Upper lobe of right lung (tissue), 1 donor: Measurements from ENCODE around the gene RLF. TPM values are rescaled to one million over a fixed set of nuclear protein-coding genes. Genes with fewer than 3 reads are reported as not detected.
A peak's percentile ranks its signal among the peaks of the same experiment; 100 is the strongest.
"Not testable (repeated sequence)": the region's sequence is repeated elsewhere in the genome, so short reads cannot be mapped to it uniquely, and the experiment has no call there.

Source experiments
- ATAC-seq: fragments of 200-7000 bp; cut with Tn5 transposase; one replicate; pipeline ENCODE4 v1.9.1; 2020; ENCODE audit warnings: mild to moderate bottlenecking, moderate library complexity
- DNase-seq: peaks from one replicate; pipeline ENCODE4 v3.0.0-alpha.2; 2020
- H3K27ac ChIP-seq: fragments of 200-600 bp; one replicate; pipeline ENCODE4 v1.8.0; 2022
- H3K27me3 ChIP-seq: fragments of 200-600 bp; one replicate; pipeline ENCODE4 v1.8.0; 2022; ENCODE audit warnings: mild to moderate bottlenecking
- H3K36me3 ChIP-seq: fragments of 200-600 bp; one replicate; pipeline ENCODE4 v1.8.0; 2022
- H3K4me1 ChIP-seq: fragments of 200-600 bp; one replicate; pipeline ENCODE4 v1.8.0; 2022
- H3K4me3 ChIP-seq: fragments of 200-600 bp; one replicate; pipeline ENCODE4 v1.8.0; 2022; ENCODE audit warnings: mild to moderate bottlenecking
- H3K9me3 ChIP-seq: fragments of 200-600 bp; one replicate; pipeline ENCODE4 v1.8.0; 2022
- intact Hi-C: fragments of 100-400 bp; cut with DNase I; formaldehyde crosslinking; loops from one replicate; pipeline ENCODE4 v1.11.0; 2022
- total RNA-seq: library from RNA; stranded (reverse); fragmentation: NEBNext Ultra II Directional; extraction: Animal tissue kit (Norgen Biotek cat#: 25700); gene quantifications from one replicate; pipeline ENCODE4 v1.2.1, GENCODE V29; 2021
- TF ChIP-seq, protein P1 (sequence below): fragments of 200-600 bp; IDR thresholded peaks from one replicate; pipeline ENCODE4 v1.8.0; 2022; ENCODE audit warnings: antibody characterized with exemption
- donor health status: DM: no; HTN: yes; CAD: no; lungs with severe emphysema.

The RLF gene
- total RNA-seq, 1 donor from 2014 or later: 13.4 TPM

DNA sequence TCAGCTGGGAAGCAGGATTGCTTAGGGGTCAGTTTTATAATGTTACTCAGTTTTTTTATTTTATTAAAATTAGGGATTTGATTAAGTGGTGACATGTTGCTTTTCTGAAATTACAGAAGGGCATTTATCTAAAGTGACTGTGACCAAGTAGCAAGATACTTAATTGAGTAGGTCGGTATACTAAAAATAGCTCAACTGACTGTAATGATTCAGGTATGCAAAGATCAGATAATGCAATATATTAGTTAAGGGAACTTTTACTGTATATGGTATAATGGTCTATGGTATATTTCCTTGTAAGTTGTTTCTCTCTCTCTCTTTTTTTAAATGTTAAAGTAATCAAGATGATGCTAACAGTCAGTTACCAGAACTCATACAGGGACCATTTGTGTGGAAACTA is 26.2 kb downstream of the RLF start:
- H3K36me3 ChIP-seq: peaks cover 31% of the 10 kb centered on the region
- no peak overlapping the region for H3K4me3 ChIP-seq
- H3K27me3 ChIP-seq: no peaks in the 10 kb centered on the region
- DNase-seq: no peak
- peaks cover 13% of the 10 kb centered on the region for H3K4me1 ChIP-seq
- no peak for ATAC-seq
- TF ChIP-seq, protein P1, sequence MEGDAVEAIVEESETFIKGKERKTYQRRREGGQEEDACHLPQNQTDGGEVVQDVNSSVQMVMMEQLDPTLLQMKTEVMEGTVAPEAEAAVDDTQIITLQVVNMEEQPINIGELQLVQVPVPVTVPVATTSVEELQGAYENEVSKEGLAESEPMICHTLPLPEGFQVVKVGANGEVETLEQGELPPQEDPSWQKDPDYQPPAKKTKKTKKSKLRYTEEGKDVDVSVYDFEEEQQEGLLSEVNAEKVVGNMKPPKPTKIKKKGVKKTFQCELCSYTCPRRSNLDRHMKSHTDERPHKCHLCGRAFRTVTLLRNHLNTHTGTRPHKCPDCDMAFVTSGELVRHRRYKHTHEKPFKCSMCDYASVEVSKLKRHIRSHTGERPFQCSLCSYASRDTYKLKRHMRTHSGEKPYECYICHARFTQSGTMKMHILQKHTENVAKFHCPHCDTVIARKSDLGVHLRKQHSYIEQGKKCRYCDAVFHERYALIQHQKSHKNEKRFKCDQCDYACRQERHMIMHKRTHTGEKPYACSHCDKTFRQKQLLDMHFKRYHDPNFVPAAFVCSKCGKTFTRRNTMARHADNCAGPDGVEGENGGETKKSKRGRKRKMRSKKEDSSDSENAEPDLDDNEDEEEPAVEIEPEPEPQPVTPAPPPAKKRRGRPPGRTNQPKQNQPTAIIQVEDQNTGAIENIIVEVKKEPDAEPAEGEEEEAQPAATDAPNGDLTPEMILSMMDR: no peak
- intact Hi-C loops: no loop called here
- no peaks in the 10 kb centered on the region for H3K9me3 ChIP-seq
- H3K27ac ChIP-seq: no peak overlapping the region

DNA sequence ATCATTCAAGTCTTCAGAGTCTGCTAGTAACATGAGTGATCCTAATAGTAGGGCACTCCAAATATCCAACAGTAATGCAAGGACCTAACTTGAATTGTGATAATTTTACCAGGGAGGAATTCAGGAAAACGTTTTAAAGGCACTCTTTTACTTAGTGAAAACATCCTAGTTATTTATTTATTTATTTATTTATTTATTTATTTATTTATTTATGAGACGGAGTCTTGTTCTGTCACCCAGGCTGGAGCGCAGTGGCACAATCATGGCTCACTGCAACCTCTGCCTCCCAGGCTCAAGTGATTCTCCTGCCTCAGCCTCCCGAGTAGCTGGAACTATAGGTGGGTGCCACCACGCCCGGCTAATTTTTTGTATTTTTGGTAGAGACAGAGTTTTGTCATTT is 33.5 kb downstream of the RLF start:
- DNase-seq, ATAC-seq, H3K9me3 ChIP-seq, H3K4me3 ChIP-seq, H3K27ac ChIP-seq, H3K27me3 ChIP-seq, intact Hi-C loops, H3K4me1 ChIP-seq: not testable (repeated sequence)
- peaks cover 67% of the 10 kb centered on the region for H3K36me3 ChIP-seq

DNA sequence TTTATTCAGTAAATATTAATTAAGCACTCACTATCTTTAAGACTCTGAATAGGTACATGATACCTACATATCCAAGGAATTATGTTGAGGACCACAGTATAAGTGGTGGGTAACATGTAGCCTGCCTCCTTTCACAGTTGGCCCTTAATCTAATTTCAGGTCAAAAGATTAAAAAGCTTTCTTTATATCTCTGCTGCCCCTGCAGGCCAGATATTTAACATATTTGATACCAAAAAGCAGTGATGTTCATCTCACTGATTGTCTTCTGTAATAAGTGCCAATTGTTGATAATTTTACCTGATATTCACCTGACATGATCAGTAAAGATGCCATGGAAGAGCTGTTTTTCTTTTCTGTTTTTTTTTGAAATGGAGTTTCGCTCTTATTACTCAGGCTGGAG is 36.5 kb downstream of the RLF start:
- no peak for DNase-seq
- intact Hi-C loops: no loop called here
- H3K9me3 ChIP-seq: no peaks in the 10 kb centered on the region
- TF ChIP-seq, protein P1: peak; percentile 10
- H3K27ac ChIP-seq: no peak overlapping the region
- H3K36me3 ChIP-seq: peaks cover 45% of the 10 kb centered on the region
- ATAC-seq: no peak
- H3K4me3 ChIP-seq: no peak overlapping the region
- H3K4me1 ChIP-seq: no peaks in the 10 kb centered on the region
- no peaks in the 10 kb centered on the region for H3K27me3 ChIP-seq

DNA sequence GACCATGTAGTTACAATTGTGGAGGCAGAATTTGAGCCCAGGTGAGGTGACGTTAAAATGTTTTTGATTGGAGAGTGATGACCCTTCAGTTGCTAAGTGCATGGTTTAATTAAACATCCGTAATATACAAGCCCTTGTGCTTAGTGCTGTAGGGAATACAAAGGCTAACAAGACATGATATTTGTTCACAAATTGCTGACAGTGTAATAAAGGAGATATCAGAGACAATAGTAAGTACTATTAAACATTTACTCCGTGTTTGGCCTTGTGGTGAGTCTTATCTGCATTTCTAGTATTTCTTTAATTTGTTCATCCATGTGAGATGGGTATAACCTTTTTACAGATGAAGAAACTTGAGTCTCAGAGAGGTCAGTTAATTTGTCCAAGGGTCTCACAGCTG is 37.9 kb downstream of the RLF start:
- no peak overlapping the region for H3K27ac ChIP-seq
- peaks cover 51% of the 10 kb centered on the region for H3K36me3 ChIP-seq
- H3K9me3 ChIP-seq: no peaks in the 10 kb centered on the region
- no peaks in the 10 kb centered on the region for H3K4me1 ChIP-seq
- H3K27me3 ChIP-seq: no peaks in the 10 kb centered on the region
- TF ChIP-seq, protein P1: no peak
- no peak for ATAC-seq
- intact Hi-C loops: no loop called here
- H3K4me3 ChIP-seq: no peak overlapping the region
- DNase-seq: no peak

DNA sequence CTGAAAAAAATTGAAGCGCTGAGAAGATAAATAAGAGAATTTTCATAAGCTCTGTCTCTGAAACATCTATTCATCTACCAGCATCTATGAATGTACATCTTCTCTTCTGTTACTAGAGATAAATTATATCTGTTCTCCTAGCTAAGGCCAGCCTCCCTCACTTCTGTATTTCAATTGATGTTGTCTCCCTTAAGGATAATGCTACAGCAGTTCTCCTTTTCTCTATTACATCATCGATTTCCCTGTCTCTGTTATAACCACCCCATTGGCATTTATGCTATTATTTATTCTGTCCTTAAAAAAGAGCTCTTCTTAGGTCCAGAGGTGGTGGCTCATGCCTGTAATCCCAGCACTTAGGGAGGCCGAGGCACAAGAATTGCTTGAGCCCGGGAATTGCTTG is 43.7 kb downstream of the RLF start:
- Histone ChIP-seq H3K4me3 (no peak overlapping the region), H3K9me3 (no peaks in the 10 kb centered on the region), H3K4me1 (no peaks in the 10 kb centered on the region), H3K27me3 (no peaks in the 10 kb centered on the region), H3K27ac (no peak overlapping the region), H3K36me3 (peaks cover 65% of the 10 kb centered on the region)
- intact Hi-C loops: no loop called here
- TF ChIP-seq, protein P1: no peak
- DNase-seq: no peak
- no peak for ATAC-seq

DNA sequence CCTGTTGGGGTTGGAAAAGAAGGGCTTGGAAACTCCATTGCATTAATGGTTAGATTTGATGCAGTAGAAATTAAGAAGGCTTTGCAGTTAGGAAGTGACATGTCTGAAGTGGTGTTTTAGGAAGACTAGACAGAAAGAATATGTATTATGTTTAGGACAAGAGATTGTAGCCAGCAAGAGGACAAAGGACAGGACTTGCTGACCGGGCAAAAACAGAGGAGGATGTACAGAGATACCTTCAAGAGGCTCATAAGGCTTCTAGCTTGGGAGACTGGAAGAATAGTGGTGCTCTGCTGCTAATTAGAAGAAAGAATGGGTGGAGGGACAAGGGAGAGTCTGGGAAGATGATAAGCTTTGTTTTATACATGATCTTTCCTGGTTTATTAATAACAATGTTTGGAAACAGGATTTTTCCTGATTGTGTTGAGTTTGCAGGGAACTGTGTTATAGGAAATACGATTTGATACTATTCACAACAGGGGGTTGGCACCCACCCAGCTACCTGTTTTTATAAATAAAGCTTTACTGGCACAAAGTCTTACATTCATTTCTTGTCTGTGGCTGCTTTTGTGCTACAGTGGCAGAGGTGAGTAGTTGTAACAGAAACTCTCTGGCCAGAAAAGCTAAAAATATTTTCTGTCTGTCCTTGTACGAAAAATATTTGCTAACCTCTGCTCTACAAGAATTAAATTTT is 49.5 kb downstream of the RLF start:
- no peak for DNase-seq
- intact Hi-C loops: no loop called here
- H3K36me3 ChIP-seq: peaks cover 72% of the 10 kb centered on the region
- TF ChIP-seq, protein P1: no peak
- H3K27ac ChIP-seq: no peak overlapping the region
- no peak overlapping the region for H3K4me3 ChIP-seq
- no peaks in the 10 kb centered on the region for H3K27me3 ChIP-seq
- H3K9me3 ChIP-seq: no peaks in the 10 kb centered on the region
- ATAC-seq: no peak
- H3K4me1 ChIP-seq: no peaks in the 10 kb centered on the region
